Kidney glomerular epithelial cell (primary cell): Measurements from ENCODE around the gene CLDN6.
A peak's percentile ranks its signal among the peaks of the same experiment; 100 is the strongest.

Experiments
- DNase-seq: peaks from one replicate; lab custom pipeline; 2025; lab: John Stamatoyannopoulos, UW

Gene CLDN6

DNA sequence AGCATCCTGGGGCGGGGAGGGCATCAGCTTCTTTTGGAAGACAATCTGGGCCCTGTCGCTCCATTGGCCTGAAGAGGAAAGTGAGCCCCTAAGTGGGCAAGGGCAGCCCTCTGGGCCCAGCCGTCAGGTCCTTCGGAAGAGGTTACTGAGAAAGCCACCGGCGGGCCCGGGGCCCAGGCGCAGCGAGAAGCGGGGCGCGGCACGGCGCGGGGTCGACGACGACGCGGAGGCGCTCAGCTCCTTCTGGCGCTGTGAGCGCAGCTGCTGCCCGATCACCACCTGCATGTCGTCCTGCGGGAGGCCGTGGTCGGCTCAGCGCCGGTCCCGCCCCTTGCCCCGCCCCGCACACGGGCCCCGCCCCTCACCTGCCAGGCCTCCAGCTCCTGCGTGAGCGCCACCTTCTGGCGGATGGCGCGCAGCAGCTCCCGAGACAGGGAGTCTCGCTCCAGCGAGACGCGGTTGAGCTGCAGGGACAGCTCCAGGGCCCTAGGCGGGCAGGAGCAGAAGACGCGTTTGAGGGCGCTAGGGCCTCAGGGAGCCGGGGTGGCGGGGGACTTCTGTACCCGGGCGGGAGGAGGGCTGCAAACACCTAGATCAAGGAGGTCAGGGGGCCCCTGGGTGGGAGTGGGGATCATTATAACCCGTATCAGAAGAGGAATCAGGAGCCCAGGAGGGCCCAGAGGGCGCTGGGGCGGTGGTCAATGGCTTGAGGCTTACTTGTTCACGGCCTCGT is 10.2 kb upstream of the CLDN6 start:
- DNase-seq, result peak; percentile 43

GRCh38 chr16:3027489-3027795 is 9.5 kb upstream of the CLDN6 start:
- DNase-seq, result no peak

DNA sequence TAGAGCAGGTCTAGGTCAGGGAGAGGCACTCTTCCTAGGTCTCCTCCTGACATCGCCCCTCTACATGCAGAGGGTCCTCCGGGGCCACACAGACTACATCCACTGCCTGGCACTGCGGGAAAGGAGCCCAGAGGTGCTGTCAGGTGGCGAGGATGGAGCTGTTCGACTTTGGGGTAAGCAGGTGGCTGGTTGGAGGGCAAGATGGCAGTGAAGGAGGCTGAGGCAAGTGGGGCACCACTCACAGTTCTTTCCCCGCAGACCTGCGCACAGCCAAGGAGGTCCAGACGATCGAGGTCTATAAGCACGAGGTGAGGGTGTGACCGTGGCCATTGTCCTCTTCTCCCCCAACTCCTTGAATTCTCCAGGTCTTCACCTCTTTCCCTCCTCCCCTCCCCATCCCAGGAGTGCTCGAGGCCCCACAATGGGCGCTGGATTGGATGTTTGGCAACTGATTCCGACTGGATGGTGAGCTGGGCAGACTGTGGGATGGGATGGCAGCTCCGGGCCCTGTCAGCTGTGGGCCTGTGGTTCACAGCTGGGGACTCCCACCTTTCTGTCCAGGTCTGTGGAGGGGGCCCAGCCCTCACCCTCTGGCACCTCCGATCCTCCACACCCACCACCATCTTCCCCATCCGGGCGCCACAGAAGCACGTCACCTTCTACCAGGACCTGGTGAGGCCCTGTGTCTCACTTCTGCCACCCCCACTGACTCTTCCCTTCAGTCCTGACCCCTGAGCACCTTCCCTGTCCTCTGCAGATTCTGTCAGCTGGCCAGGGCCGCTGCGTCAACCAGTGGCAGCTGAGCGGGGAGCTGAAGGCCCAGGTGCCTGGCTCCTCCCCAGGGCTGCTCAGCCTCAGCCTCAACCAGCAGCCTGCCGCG is 8.9 kb upstream of the CLDN6 start:
- no peak for DNase-seq

GRCh38 chr16:3026003-3026378 is 8.0 kb upstream of the CLDN6 start:
- DNase-seq, result no peak

GRCh38 chr16:3025032-3026002 is 7.3 kb upstream of the CLDN6 start:
- DNase-seq, result no peak

DNA sequence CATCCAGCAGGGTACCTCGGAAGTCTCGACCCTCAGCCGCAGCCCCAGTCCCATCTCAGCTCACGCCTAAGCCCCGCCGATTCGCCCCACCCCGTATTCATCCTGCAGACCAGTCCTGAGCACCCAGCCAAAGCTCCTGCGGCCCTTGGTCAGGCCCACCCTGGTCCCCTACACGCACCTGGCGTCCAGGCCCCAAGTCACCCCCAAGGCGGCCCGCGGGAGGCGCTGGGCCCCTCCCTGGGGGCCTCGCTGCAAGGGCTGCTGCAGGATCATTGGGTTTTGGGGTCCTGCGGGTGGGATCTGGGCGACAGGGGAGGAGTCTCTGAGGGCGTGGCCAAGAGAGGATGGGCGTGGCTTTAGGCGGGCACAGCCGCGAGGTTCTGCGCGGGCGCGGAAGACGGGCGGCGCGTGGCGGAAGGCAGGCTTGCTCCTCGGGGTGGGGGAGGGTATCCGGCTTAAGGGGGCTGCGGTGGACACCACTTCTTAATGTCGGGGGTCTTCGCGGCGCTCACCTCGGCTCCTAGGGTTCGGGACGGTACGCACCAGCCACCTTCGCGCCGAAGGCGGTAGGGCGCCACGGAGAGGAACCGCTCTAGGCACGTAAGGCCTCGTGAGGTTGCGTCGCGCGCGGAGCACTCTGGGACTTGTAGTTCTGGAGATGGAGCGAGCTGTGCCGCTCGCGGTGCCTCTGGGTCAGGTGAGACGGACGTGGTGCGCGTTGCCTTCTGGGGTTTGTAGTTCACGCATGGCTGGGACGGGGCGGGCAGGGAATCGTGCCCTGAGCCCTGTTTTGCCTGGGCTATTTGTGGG is 5.9 kb upstream of the CLDN6 start, which contains the start of the genes HCFC1R1 and THOC6:
TSS of gene HCFC1R1 (minus strand) at position 274 of the 810 bp plus-strand sequence. CDS start at position 273, 1 bp downstream.
TSS of gene THOC6 (plus strand) at position 367 of the 810 bp plus-strand sequence. CDS start at position 659, 292 bp downstream.
- DNase-seq, result peak; percentile 98

DNA sequence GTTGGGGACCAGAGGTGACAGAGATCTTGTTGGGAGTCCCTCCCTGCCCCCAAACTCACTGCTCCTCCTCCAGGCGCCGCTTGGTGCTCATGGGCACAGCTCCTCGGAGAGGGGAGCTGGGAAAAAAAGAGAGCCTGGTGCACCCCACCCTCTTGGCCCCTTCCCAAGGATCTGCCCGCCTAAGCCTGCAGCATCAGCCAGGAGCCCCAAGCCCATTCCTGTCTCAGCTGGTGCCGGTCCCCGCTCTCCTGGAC is 5.4 kb upstream of the CLDN6 start:
- peak; percentile 93 for DNase-seq

- no peak for DNase-seq
Observed at GRCh38 chr16:3022684-3023414, 4.9 kb upstream of the CLDN6 start.

- peak; percentile 94 for DNase-seq
Observed at GRCh38 chr16:3022208-3022683, 4.3 kb upstream of the CLDN6 start.

DNA sequence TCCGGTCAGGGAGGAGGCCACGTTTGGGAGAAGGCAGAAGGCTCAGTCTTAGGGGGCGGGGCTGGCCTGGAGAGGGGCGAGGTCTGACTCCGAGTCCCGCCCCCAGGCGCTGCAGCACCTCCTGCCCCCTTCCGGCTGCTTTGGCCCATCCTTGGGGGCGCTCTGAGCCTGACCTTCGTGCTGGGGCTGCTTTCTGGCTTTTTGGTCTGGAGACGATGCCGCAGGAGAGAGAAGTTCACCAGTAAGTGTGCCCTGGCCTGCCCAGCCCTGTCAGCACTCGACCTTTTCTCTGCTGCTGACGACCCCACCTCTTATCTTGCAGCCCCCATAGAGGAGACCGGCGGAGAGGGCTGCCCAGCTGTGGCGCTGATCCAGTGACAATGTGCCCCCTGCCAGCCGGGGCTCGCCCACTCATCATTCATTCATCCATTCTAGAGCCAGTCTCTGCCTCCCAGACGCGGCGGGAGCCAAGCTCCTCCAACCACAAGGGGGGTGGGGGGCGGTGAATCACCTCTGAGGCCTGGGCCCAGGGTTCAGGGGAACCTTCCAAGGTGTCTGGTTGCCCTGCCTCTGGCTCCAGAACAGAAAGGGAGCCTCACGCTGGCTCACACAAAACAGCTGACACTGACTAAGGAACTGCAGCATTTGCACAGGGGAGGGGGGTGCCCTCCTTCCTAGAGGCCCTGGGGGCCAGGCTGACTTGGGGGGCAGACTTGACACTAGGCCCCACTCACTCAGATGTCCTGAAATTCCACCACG is 3.6 kb upstream of the CLDN6 start:
- DNase-seq, result peak; percentile 91

DNA sequence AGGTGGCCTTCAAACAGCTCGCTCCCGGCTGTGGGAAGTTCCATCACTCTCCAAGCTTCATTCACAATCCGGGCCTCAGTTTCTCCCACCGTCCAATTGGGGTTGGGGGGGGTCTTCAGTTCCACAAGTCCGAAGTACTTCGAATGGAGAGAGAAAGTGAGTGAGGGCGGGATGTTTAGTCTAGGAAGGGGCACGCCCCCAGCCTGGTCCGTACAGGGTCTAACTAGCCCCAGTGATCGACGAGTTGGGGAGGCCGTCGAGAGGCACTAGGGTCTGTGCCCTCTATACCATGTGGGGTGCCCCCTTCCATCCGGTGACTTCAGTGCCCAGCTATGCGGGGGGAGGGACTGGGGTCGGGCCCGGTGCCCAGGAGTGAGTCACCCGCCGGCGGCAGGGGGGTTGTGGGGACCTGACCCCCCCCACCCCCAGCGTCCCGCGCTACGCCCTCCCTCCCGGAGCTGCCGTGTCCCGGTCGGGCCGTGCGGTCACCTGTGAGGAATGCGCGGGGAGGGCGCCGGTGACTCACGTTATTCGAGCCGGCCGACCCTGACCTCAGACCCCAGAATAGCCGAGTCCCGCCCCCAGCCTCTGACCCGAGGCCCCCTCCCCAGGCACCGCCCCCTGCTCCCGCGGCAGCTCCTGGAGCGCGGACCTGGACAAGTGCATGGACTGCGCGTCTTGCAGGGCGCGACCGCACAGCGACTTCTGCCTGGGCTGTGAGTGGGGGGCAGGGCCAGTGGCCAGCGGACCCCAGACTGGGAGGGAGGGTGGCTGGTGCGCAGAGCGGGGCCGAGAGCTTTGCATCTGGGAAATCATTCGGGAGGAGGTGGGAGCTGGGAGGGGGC is 2.8 kb upstream of the CLDN6 start:
- peak; percentile 89 for DNase-seq

DNA sequence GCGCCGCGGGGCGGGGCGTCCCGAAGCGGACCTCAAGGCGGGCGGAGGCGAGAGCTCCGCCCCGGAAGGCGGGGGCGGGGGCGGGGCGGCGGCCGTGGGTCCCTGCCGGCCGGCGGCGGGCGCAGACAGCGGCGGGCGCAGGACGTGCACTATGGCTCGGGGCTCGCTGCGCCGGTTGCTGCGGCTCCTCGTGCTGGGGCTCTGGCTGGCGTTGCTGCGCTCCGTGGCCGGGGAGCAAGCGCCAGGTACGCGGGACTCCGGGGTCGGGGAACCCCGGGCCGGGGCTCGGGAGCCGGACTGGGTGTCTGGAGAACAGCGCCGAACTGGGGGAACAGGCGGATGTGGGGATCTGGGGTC is 2.2 kb upstream of the CLDN6 start, which contains the start of gene TNFRSF12A:
TSS of gene TNFRSF12A (plus strand) at position 122 of the 357 bp plus-strand sequence. CDS start at position 152, 30 bp downstream.
- DNase-seq, result peak; percentile 43

GRCh38 chr16:3019594-3020246 is 1.7 kb upstream of the CLDN6 start:
- DNase-seq, result no peak

- no peak for DNase-seq
Observed at GRCh38 chr16:3017344-3017743, 639 bp downstream of the CLDN6 start.

GRCh38 chr16:3015865-3016521 is 2.0 kb downstream of the CLDN6 start:
- DNase-seq, result no peak

- DNase-seq, result no peak
Observed at GRCh38 chr16:3014971-3015370, 3.0 kb downstream of the CLDN6 start.

- DNase-seq, result no peak
Observed at GRCh38 chr16:3013998-3014690, 3.8 kb downstream of the CLDN6 start.
